GM12891 (cell line): ENCODE data around the gene PALD1.

Experiments
- DNase-seq: peaks from one replicate; pipeline ENCODE4 v3.0.0; 2011; ENCODE audit warnings: low spot score; ENCODE audit not compliant: insufficient read length
- FAIRE-seq: peaks from 2 replicates; lab custom pipeline; 2011; peaks lifted over from hg19 to GRCh38; lab: Jason Lieb, UNC
- PAX5 ChIP-seq: IDR thresholded peaks from 2 replicates; pipeline ENCODE4 v1.6.1; 2011; ENCODE audit warnings: low read length, moderate library complexity, mild to moderate bottlenecking; ENCODE audit not compliant: insufficient read depth, severe bottlenecking
- POLR2A ChIP-seq: IDR thresholded peaks from 2 replicates; pipeline ENCODE4 v1.6.1; 2011; ENCODE audit warnings: low read depth, low read length, control low read depth
- POLR2AphosphoS5 ChIP-seq: IDR thresholded peaks from 2 replicates; pipeline ENCODE4 v1.6.1; 2011; ENCODE audit warnings: low read depth, low read length, control low read depth
- POU2F2 ChIP-seq: IDR thresholded peaks from 2 replicates; pipeline ENCODE4 v1.6.1; 2011; ENCODE audit warnings: low read depth, mild to moderate bottlenecking, control low read depth, low read length, moderate library complexity
- SPI1 ChIP-seq: IDR thresholded peaks from 2 replicates; pipeline ENCODE4 v1.6.1; 2011; ENCODE audit warnings: low read depth, low read length, control low read depth
- TAF1 ChIP-seq: IDR thresholded peaks from 2 replicates; pipeline ENCODE4 v1.6.1; 2011; ENCODE audit warnings: low read depth, low read length, control low read depth

Gene PALD1

DNA sequence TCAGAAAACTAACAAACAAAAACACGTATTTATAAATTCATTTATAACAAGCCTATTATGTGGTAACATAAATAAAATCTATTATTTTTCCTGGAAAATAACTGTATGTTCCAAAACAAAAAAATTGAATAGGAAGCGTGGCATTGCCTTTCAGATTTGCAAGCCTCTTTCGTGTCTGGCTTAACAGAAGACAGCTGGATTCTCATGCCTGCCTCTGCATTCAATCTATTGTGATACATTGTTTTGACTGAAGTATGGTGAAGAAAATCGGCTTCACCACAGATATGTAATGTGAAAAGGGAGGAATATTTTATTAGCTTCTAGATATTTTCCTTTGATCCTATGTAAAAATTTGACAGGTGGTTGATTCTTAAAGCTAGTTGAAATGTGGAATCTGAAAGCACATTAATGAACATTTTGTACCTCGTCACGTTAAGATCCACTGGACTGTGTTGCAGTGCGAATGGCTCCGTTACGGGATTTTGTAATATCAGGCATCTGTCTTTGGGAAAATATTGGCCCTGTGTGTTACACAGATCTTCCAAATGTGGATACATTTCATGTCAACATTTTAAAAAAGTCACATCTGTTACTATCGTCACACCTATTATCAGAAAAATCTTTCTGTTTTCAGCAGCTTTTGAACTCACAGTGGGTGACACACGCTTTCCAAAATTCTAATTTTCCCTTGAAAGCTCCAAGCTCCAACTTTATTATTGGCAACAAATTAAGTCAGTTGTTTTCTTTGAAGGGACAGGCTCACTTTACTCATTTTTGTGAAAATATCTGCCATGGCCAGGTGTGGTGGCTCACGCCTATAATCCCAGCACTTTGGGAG is 26.2 kb downstream of the PALD1 start:
- no peak for TF ChIP-seq POLR2AphosphoS5
- no peak for TF ChIP-seq PAX5
- no peak for TF ChIP-seq TAF1
- no peak for TF ChIP-seq POLR2A
- no peak for TF ChIP-seq SPI1
- no peak for TF ChIP-seq POU2F2
- peak; percentile 47 for FAIRE-seq
- no peak for DNase-seq

GRCh38 chr10:70505908-70506307 is 27.3 kb downstream of the PALD1 start:
- no peak for TF ChIP-seq PAX5
- DNase-seq, result no peak
- FAIRE-seq, result no peak

DNA sequence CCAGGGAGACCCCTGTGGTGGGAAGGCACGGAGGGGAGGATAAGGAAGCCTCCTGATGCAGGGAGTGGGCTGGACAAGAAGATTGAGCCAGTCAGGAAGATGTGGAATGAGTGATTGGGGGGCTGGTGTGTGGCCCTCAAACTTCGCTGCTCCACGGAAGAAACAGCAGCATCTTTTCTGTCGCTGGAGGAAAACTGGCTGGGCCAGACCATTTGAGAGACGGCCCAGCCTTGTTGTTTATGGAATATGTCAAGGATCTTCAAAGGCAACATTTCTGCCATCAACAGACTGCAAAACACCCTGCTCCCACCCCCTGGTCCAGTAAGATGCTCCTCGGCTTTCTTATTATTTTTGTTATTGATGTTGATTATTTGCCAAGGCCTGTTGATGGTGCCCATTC is 29.4 kb downstream of the PALD1 start:
- DNase-seq (no peak), FAIRE-seq (no peak)
- TF ChIP-seq PAX5, result no peak

DNA sequence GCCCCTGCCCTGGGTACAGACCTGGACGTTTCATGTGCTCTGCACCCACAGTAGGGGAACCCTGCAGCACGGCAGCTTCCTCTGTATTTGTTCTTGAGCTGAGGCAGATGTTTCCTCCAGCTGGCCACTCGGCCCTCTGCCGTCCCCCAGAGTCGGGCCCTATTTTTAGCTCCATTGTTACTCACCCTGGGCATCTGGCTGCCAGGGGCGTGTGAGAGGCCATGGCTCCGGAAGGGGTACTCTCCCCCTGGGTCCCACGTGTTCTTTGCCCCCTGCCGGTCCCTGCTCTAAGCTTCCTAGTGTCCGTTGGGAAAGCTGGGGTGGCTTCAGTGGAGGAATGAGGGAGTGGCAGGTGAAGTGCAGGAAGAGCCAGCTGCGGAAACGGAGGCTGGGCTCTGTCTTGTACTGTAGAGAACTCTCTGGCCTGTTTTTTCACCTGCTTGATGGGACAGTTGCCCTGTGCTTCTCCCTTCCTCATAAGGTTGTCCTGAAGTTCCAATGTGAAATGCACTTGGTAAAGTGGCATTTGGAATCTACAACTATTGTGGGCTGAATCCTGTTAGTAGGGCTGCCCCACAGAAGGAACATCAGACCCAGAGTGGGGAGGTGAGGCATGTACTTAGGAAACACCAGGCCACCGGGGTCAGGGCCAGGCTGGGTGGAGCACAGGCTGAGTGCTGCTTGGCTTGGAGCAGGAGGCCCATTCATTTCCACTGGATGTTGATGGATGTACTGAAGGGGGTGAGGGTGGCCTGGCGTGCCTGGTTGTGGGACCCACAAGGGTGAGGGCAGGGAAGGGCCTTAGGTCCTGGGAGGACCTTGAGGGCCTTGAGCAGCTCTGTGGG is 30.6 kb downstream of the PALD1 start:
- no peak for TF ChIP-seq POLR2AphosphoS5
- TF ChIP-seq PAX5, result no peak
- no peak for TF ChIP-seq POU2F2
- TF ChIP-seq SPI1, result no peak
- no peak for TF ChIP-seq TAF1
- TF ChIP-seq POLR2A, result no peak
- peak; percentile 85 for FAIRE-seq
- DNase-seq, result no peak

DNA sequence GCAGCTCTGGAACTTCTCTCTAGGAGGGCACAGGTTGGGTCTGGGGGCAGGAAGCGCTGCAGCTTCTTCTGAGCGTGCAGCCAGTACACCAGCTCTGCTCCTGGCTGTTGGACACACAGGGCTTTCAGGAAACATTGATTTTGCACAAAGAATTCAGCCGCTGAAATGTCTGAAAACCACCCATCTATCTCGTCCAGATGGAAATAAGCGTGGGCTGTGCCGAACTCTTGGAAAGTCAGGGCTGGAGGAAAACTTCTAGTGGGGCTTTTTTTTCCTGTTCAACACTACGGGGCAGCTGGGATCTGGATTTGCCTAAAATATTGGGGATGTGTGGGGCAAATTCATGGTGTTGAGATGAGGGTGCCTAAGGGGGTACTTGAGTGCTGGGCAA is 31.2 kb downstream of the PALD1 start:
- DNase-seq, result no peak

GRCh38 chr10:70510453-70510852 is 31.9 kb downstream of the PALD1 start:
- TF ChIP-seq SPI1, result no peak
- TF ChIP-seq POLR2AphosphoS5, result no peak
- TF ChIP-seq PAX5, result no peak
- no peak for TF ChIP-seq POU2F2
- TF ChIP-seq POLR2A, result no peak
- TF ChIP-seq TAF1, result no peak
- no peak for DNase-seq
- no peak for FAIRE-seq

More for the DNA sequence above, 31.2 kb downstream of the PALD1 start:
- TF ChIP-seq SPI1, result no peak
- no peak for TF ChIP-seq PAX5
- TF ChIP-seq POU2F2, result no peak
- no peak for TF ChIP-seq POLR2A
- no peak for FAIRE-seq

DNA sequence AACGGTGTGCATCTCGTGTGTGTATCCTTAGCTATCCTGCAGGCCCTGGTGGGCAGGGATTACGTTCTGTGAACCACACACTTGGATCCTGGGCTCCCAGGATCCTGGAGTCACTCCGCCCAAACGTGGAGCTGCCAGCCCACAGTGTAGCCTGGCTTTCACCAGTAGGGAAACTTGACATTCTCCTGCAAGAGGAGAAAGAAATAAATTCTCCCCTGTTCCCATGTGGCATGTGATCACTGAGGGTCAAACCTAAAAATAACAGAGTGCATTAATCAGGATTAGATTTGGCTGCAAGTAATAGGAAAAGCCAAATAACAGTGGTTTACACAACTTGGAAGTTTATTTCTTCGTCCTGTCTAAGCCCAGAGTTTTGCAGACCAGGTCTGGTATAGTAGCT is 32.3 kb downstream of the PALD1 start:
- FAIRE-seq (no peak), DNase-seq (no peak)
- TF ChIP-seq TAF1 (no peak), POLR2AphosphoS5 (no peak), POLR2A (no peak), PAX5 (no peak), POU2F2 (no peak), SPI1 (no peak)

DNA sequence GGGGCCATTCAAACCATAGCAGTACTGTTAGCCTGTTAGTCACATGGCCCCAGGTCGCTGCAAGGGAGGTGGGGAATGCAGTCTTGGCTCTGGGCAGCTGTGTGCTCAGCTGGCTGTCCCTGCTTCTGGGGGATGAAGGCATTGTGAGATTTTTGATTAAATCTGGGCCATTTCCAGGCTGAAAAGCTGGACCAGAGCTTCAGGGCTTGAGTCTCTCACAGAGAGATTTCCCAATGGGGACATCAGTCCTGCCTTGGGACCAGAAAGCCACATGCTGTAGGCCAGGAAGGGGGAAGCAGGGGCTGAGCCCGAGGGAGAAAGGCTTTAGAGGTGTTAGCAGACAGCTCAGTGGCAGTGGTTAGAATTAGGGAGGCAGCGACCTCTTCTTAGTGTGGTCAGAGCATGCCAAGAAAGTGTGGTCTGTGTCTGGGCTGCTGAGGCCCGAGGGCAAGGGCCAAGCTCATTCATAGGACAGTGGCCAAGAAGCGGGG is 33.6 kb downstream of the PALD1 start:
- no peak for DNase-seq
- TF ChIP-seq SPI1 (no peak), POLR2A (no peak), POU2F2 (no peak), TAF1 (no peak)
- FAIRE-seq, result no peak

DNA sequence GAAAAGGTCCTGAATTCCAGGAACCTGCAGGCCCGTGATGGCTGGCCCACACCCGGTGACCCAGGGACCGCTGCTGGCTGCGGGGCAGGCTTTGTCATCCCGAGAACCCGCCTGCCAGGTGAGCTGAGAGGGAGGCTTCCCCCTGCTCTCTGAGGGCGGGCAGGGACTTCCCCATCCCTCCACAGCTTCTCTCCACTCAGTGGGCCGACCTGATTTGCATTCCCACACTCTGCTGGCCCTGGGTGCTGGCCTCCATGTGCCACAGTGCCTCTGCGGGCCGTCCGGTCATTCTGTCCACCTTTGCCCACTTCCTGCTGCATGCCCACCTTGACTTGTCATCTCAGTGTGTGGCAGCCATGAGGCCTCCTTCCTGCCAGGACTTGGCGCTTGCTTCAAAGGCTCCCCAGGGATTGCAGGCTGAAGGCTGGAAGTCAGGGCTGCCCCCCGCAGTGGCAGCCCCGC is 35.3 kb downstream of the PALD1 start:
- DNase-seq, result peak; percentile 84
- no peak for TF ChIP-seq POLR2A
- peak; percentile 58 for TF ChIP-seq SPI1
- TF ChIP-seq POU2F2, result peak; percentile 98
- peak; percentile 99 for FAIRE-seq

DNA sequence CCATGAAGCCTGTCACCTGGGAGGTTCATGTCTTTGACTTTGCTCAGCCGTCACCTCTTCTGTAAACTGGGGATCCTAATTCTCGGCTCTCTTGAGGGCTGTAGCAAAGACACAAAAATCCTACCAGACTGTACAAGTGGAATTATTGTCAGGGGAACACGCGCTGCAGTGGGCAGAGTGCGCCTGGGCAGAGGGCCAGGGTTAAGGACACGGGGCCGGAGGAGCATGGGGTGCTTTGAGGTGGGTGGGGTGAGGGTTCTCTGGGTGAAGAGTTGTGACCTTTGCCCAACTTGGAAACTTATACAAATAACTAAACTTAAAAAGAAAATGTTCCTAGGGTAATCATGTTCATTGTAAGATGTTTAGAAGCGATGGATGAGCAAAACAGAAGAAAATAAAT is 36.0 kb downstream of the PALD1 start:
- TF ChIP-seq POLR2AphosphoS5 (no peak), PAX5 (no peak), SPI1 (no peak), TAF1 (no peak), POU2F2 (no peak), POLR2A (no peak)
- FAIRE-seq (no peak), DNase-seq (no peak)
